ENCODE measurements around the gene WSCD2.

Gene WSCD2

DNA sequence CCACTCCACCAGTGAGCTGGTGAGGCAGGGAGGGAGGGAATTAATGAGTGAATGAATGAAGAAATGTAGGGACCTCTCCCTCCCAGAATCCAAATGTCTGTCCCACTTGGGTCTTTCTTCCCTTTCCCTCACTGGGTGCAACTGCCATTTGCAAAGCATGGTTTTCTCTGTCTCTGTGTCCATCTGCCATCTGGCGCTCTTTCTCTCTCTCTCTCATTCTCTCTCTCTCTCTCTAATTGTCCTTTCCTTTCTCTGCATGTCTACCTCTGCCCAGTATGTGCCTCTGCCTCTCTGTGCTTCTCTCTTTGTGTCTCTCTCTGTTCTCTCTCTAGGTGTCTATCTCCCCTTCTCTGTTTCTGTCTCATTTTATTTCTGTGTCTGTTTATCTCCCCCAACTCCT is 107.3 kb downstream of the WSCD2 start:
- peak; percentile 71 for DNase-seq (ENCODE audit: low spot score)

DNA sequence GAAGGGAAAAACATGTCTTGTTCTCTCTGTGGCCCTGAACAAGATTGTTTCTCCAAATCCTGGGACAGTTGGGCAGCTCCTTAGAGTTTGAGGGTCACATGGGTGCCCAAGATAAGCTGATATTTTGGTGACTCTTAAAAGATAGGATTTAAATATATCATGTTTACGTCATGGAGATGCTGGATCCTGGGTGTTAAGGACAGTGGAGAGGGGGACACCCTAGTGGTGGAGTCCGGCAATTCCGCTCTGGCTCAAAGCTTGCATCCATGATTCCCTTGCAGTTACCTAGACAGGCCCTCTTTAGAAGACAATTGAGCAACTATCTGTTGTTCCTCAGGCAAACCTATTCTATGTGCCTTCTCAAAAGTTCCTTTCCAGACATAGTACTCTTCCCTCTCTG is 108.2 kb downstream of the WSCD2 start:
- peak; percentile 47 for DNase-seq (ENCODE audit: low spot score)

DNA sequence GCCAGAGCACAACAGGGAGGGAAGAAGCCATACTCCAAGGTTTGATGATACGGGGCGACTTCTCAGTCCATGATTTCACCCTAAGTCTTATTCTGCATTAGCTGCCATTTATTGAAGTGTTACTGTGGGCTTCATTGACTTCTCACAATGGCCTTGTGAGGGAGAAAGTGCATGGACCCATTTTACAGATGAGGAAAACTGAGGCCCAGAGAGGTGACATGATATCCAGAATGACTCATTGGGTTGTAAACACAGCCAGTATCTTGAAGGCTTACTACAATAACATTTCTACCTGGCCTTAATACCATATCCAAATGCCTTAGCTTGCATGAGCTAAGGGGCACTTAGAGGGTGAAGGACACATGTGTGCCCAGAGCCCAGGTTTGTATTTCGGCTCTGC is 109.4 kb downstream of the WSCD2 start:
- no peak for DNase-seq (ENCODE audit: low spot score)

DNA sequence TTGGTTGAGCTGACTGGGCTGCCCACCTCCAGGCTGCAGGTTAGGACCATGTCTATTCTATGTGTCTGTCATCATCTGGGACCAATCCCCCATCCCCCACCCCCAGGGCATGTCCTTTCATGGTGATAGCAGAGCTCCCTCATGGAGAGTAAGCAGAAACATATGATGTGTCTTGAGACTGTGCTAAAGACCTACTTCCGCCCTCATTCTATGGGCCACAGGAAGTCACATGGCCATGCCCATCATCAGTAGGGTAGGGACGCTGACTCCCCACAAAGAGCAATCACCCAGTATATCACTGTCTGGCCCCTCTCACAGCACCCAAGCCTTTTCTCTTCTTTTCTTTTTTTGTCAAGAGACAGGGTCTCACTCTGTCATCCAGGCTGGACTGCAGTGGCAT is 110.3 kb downstream of the WSCD2 start:
- no peak for DNase-seq (ENCODE audit: low spot score)

DNA sequence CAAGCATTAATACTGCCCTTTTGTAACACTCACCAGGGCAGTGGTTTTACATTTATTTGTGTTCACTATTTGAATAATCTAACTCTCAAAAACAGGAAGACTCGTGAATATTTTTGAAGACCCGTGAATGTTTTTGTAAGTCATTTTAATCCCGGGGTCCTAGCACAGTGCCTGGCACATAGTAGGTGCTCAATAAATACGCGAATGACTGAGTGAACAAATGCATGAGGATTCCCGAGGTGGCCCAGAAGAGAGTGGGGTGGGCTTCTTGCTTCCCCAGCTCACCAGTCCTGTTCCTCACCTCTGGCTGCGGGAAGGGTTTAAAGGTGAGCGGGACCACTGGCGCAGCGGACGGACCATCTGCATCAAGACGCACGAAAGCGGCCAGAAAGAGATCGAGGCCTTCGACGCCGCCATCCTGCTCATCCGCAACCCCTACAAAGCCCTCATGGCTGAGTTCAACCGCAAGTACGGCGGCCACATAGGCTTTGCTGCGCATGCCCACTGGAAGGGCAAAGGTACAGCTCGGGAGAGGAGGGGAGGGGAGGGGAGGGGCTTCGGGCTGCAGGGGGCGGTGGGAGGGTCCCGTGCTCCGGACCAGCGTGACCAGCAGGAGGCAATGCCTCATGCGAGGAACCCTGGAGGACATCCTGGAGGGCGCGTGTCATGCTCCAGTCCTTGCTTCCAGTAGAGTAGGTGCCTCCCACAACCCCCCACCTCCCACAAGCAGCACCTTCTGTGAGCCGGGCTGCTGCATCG is 111.1 kb downstream of the WSCD2 start:
- no peak for DNase-seq (ENCODE audit: low spot score)

DNA sequence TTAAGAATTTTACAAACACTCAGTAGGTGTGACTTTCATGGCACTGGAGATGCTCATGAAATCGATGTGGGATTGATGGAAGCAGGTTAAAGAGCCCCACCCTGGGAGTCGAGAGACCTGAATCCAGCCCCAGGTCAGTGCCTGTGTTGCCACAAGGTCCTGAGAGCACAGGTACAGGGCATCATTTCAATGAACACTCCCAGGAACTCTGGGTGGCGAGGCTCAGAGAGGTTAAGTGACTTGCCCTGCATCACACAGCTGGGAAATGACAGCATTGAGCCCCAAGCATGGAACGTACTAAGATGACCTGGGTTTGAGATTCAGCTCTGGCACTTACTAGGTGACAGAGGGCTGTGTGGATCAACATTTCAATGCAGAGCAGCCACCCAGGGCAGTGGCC is 111.8 kb downstream of the WSCD2 start:
- DNase-seq (ENCODE audit: low spot score) = no peak

DNA sequence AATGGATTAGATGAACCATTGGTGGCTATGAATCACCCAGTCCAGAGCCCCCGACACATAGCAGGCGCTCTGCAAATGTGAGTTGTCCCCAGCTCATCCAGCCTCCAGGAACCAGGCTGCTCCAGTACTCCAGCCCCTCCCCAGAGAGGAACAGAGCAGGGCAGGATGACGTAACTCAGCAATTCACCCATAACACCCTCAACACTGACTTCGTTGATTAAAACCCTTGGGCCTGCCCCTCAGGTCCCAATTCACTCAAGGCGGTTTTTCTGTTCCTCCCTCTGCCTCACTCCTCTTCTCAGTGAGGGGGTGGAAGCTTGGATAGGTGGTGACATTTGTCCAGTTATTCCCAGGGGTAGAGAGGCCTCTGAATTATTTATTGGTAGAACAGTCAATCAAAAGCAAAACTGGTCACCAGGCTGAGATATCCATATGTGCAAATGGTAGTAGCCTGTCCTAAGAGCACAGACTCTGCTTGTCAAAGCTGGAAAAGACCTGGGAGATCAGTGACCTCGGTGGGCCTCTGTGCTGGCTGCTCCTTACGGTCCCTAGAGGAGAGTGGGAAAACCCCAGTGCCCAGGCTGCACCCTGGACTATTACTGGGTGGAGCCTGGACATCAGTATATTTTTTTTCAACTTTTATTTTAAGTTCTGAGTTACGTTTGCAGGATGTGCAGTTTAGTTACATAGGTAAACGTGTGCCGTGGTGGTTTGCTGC is 113.1 kb downstream of the WSCD2 start:
- DNase-seq (ENCODE audit: low spot score) = no peak

DNA sequence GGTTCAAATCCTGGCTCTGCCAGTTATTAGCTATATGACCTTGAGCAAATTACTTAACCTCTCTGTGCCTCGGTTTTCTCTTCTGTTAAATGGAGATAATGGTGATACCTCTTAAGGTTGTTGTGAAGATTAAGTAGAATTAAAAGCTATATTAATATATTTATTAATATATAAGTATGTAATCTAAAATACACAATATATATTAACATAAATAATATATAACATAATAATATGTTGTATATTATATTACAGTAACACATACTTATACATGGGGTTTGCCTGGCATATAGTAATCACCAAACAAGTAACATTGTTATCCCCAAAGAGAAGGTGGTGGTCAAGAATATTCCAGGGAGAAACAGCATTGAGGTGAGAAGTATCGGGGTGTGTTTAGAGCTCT is 118.0 kb downstream of the WSCD2 start:
- DNase-seq (ENCODE audit: low spot score) = no peak

DNA sequence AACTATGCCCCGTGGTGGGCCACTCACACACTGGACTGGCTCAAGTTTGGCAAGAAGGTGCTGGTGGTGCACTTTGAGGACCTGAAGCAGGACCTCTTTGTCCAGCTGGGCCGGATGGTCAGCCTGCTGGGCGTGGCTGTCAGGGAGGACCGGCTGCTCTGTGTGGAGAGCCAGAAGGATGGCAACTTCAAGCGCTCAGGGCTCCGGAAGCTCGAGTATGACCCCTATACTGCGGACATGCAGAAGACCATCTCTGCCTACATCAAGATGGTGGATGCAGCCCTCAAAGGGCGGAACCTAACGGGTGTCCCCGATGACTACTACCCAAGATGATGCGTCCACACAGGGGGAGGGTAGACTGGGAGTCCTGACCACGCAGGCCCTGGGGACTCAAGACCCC is 118.9 kb downstream of the WSCD2 start:
- DNase-seq (ENCODE audit: low spot score) = no peak

DNA sequence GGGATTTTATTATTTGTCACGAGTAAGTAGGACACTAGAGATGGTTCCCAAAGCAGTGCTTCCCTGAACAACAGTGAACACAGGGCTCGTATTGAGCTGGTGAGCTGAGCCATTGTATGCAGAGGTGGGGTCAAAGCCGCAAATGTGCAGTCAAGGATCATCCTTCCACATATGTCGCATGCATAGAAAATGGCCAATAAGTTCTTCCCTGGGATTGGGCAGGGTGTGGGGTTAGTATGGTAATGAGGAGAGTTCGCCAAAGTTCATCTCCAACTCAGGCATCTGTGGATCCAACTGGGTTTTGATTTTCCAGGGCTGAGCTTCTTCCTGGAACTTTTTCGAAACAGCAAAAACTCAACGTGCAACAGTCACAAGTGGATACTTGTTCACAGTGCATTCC is 123.4 kb downstream of the WSCD2 start:
- DNase-seq (ENCODE audit: low spot score) = no peak

DNA sequence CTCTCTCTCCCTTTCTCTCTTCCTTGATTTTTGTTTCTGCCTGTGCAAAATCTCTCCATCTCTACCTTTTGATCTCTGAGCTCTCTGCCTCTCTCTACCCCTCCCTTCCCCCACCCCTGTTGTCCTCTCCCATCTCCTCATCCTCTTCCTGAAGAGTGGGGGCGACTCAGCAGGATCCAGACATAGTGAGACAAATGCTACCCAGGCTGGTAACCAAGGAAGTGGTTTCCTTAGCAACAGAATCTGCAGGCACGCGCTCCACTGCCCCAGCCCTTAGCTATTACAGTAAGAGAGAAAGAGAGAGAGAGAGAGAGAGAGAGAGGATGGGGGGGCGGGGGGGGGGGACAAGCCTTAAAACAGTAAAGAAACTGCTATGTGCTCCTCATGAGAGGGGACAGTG is 124.5 kb downstream of the WSCD2 start:
- DNase-seq (ENCODE audit: low spot score) = peak; percentile 72

DNA sequence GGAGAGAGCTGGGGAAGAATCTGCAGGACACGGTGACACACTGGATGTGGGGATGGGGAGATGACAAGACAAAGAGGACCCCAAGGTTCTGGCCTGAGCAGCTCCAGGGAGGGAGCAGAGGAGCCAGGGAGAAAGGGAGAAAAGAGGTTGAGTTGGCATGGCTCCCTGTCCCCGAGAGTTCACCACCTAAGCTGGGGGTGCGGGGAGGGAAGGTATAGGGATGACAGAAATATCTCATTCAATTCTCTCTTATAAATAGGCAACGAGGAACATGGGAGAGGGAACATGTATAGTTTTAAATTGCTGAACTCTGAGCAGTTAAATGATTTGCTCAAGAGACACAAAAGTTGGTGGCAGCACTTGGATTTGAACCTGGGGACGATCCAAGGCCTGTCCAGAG is 124.9 kb downstream of the WSCD2 start:
- no peak for DNase-seq (ENCODE audit: low spot score)

DNA sequence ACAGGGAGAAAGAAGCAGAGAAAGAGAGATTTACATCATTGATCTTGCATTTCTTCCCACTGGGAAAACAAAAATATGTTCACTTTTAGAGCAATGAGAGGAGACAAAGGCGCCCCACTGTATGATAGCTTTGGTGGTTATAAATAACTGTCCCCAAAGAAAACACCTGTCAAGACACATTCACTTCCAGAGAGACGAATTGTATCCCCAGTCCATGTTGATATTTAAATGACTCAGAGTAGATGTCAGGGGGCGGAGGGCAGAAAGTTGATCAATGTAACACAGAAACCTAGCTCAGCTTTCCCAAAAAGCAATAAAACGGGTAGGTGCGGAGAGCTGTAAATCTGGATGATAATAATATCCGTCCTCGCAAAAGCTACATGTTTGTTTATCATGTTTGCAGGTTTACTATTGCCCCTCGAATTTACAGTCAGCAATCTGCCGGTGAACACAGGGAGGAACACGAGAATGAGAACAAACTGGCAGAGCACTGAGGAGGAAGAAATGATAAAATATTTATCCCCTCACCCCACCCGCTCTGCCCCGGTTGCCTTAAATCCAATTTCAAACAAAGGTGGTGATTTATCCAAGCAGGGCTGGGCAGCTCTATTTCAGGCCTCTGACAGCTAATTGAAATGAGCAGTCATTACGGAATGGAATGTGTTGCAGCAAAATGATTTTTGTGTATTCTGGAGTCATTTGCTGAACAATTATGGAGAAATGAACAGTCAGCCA is 125.6 kb downstream of the WSCD2 start:
- peak; percentile 43 for DNase-seq (ENCODE audit: low spot score)

DNA sequence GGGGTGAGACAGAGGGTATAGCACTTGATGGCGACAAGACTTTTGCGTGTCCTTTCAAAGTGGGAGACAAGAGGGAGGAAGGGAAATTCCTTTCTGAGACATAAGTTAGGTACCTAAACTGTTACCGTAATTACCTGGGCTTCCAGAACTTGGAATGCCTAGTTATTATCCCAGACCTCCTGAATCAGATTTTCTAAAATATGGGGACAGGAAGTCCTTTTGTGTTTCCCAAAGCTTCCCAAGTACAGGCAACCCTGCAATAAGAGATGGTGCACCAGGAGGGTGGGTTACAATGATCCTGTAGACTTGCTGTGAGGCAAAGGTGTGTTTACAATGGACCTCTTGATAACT is 126.1 kb downstream of the WSCD2 start:
- no peak for DNase-seq (ENCODE audit: low spot score)

DNA sequence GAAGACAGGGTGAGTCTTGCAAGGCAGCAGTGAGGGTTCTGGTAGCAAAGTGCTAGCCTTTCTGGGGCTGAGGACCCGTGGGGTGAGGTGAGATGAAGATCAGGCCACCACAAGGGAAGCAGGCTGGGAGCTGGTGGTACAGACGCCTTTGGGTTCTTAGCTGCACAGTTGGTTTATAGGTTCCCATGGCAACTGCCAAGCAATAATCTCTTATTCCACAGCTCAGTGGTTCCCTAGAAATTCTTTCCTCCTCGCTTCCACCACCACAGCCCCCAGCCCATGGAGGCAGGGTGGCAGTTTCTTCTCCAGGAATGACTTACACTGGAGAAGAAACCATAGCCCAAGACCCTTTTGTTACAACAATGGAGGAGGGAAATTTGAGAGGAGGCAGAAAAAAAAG is 127.9 kb downstream of the WSCD2 start:
- no peak for DNase-seq (ENCODE audit: low spot score)

DNA sequence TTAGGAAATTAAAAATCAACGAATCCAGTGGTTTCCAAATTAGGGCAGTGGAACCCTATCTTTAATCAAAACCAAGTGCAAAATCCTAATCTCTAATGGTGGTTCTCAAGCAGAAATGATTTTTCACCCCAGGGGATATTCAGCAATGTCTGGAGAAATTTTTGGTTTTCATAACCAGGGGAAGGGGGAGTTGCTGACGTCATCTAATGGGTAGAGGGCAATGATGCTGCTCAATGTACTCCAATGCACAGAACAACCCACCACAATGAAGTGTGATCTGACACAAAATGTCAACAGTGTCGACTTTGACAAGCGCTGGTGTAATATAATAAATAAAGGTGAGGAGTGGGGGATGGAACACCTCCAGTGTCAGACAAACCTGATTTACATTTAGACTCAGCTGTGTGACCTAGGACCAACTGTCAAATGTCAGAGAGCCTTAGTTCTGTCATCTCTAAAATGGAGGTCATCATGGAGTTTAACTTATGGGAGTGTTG is 128.6 kb downstream of the WSCD2 start:
- DNase-seq (ENCODE audit: low spot score) = no peak

DNA sequence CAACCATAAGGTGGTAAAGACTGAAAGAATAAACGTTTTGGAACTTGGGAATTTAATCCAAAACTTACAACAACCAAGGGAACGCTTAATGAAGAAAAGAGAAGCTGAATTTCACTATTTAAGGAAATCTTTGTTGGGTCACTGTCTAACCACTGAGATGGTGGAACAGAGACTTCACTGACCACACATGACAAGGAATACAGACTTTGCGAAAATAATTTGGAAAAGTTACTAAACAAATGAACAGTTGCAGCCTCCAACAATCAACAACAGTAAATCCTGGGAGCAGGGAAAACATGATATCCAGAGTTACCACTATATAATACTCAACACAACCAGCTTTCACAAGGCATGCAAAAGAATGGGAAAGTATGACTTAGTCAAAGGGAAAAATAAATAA is 131.0 kb downstream of the WSCD2 start:
- DNase-seq (ENCODE audit: low spot score) = no peak

DNA sequence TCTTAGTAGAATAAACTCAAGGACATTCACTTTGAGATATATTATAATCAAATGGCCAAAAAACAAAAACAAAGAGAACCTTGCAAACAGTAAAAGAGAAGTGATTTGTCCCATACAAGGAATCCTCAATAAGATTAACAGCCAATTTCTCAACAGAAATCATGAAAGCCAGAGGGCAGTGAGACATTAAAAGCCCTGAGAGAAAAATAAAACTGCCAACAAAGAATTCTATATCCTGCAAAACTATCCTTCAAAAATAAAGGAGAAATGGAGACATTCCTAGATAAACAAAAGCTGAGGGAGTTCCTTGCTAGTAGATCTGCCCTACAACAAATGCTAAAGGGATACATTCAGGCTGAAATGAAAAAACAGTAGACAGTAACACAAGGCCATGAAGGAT is 131.9 kb downstream of the WSCD2 start:
- no peak for DNase-seq (ENCODE audit: low spot score)

DNA sequence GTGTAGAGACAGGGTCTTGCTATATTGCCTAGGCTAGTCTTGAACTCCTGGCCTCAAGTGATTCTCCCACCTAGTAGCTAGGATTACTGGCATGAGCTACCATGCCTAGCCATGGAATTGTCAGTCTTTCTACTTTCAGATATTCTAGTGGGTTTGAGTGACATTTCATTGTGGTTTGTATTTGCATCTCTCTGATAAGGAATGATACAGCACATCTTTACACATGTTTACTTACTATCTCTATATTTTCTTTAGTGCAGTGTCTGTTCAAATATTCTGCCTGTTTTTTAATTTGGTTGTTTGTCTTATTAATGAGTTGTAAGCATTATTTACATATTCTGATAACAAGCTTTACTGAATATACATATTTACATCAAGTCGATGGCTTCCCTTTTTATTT is 136.4 kb downstream of the WSCD2 start:
- DNase-seq (ENCODE audit: low spot score) = no peak

DNA sequence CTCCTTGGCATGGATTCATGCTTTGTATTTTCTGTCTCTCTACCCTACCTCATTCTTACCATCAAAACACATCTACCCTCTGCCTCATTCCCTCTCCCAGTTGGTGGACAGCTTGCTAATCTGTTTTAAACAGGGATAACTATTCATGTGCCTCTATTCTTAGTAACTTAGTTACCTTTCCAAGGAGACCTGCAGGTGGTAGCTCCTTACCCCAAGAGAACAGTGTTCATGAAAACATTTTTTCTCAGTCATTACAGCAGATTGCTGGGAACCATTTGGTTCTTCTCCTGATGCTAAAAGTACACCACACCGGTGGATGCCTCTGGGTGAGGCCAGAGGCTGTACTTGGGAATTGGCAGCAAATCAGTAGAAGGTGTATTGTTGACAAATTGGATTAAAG is 137.0 kb downstream of the WSCD2 start:
- peak; percentile 54 for DNase-seq (ENCODE audit: low spot score)

DNA sequence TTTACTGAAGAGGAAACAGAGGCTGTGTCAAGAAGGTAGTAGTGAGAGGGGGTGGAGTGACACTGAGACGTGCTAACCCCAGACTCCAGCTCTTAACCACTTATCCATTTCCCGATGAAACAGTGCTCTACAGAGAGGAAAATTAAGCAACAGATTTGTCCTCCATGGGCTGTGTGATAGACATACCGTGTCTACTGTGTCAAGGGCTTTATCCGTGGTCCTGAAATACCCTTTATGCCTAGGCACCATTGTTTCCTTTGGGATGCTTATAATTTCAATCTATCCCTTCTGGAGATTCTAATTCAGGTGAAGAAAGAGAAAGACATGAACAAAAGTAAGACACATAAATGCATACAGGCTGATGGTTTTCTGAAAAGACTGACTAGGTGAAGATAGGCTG is 138.4 kb downstream of the WSCD2 start:
- DNase-seq (ENCODE audit: low spot score) = no peak

DNA sequence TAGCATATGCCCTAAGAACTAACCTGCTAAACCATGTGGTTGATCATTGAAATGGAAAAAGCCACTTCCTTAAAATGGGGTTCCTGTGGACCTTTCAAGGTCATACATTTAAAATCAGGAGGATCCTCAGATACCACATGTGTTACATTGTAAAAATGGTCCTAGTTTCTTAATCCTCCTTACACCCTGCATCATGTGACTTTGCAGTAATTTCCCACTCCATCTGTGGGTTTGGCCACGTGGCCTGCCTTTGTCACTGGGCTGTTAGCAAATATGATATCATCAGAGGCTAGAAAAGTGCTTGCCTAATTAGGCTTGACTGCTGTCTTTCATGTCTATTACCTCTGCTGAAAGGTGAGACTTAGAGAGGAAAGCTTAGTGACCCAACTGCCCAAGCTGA is 139.3 kb downstream of the WSCD2 start:
- no peak for DNase-seq (ENCODE audit: low spot score)

DNA sequence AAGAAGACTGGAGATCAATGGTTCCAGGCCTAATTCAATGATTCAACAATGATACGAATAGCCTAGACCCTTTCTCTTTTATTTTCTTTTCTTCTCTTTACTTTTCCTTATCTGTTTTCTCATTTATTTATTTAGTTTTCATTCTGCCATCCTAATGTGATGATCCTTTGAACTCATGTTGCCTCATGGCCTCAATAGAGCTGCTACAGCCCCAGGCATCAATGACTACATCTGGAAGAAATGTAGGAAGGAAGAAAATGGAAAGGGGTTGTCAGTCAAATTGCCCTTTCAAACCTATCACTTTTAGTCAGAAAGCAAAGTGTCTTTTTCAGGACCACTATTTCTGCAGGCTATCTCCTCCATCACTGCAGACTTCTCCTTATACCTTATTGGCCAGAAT is 140.1 kb downstream of the WSCD2 start:
- no peak for DNase-seq (ENCODE audit: low spot score)

Data from cerebellar cortex (tissue), 1 donor.